Transverse colon (tissue), 3 donors: ENCODE results near the gene CAMTA1.

Experiments
- CTCF ChIP-seq, 5 experiments: fragments of 200-600 bp in 3 of 5; fragments of 450-650 bp in 2 of 5; sonication (generic) in 3 of 5; IDR thresholded peaks; 1 replicate in 2 of 5; 2 replicates in 3 of 5; pipeline ENCODE4 v1.5.1; 2016 to 2017; ENCODE audit warnings: antibody characterized with exemption in 5 of 5, inconsistent platforms in 3 of 5, mild to moderate bottlenecking in 2 of 5, moderate library complexity in 1 of 5
- EP300 ChIP-seq: sonication (generic); formaldehyde crosslinking; IDR thresholded peaks from one replicate; pipeline ENCODE4 v1.6.1; 2017; ENCODE audit warnings: antibody characterized with exemption, low read depth

GRCh38 chr1:7614576-7615074, 829.4 kb downstream of the CAMTA1 start:
- TF ChIP-seq CTCF (IDR thresholded peaks at IDR 0.05) = no peak
- no peak for TF ChIP-seq EP300
